Esophagus squamous epithelium (tissue), 5 donors: ENCODE measurements around the gene NAT8L. TPM values are rescaled to one million over a fixed set of nuclear protein-coding genes. Genes with fewer than 3 reads are reported as not detected.

Source experiments
- DNase-seq: peaks from one replicate; lab custom pipeline; 2025; lab: John Stamatoyannopoulos, UW
- H3K27ac ChIP-seq, 4 donors: fragments of 200-600 bp; sonication (generic); one replicate each; pipeline ENCODE4 v1.5.1; 2016 to 2019; ENCODE audit warnings: mild to moderate bottlenecking in 1 of 4
- H3K27me3 ChIP-seq, 4 donors: fragments of 200-600 bp; sonication (generic); 1 replicate in 3 of 4; 2 replicates in 1 of 4; pipeline versions ENCODE4 v1.5.1 to v1.6.0; 2017 to 2021; ENCODE audit warnings: antibody characterized with exemption in 1 of 4
- H3K36me3 ChIP-seq, 3 donors: fragments of 200-600 bp; sonication (generic); one replicate each; pipeline ENCODE4 v1.5.1; 2016 to 2019
- H3K4me1 ChIP-seq, 3 donors: fragments of 200-600 bp; sonication (generic); one replicate each; pipeline ENCODE4 v1.5.1; 2017 to 2019
- H3K4me3 ChIP-seq, 4 donors: fragments of 200-600 bp; sonication (generic); 1 replicate in 3 of 4; 2 replicates in 1 of 4; pipeline ENCODE4 v1.5.1; 2016 to 2019; ENCODE audit warnings: mild to moderate bottlenecking in 2 of 4, moderate library complexity in 1 of 4
- H3K9me3 ChIP-seq, 3 donors: fragments of 200-600 bp; sonication (generic); one replicate each; pipeline ENCODE4 v1.5.1; 2016 to 2019
- CTCF ChIP-seq, 6 experiments: fragments of 450-650 bp in 4 of 6; fragments of 200-600 bp in 2 of 6; sonication (generic) in 2 of 6; IDR thresholded peaks; one replicate each; pipeline ENCODE4 v1.5.1; 2016 to 2019; ENCODE audit warnings: antibody characterized with exemption in 6 of 6, mild to moderate bottlenecking in 4 of 6, moderate library complexity in 4 of 6
- POLR2A ChIP-seq, 4 donors: fragments of 450-650 bp; IDR thresholded peaks; one replicate each; pipeline ENCODE4 v1.6.1; 2017; ENCODE audit warnings: antibody characterized with exemption in 4 of 4, mild to moderate bottlenecking in 4 of 4, moderate library complexity in 3 of 4
- WGBS, 2 donors: methylation state at CpG; one replicate each; pipeline ENCODE4 v1.1.5; 2018; 5-methylcytosine and 5-hydroxymethylcytosine counted together
- intact Hi-C: fragments of 100-400 bp; cut with DNase I; formaldehyde crosslinking; loops from one replicate; pipeline ENCODE4 v1.15.0; 2022
- total RNA-seq, 4 donors: library from RNA; depleted of rRNA; stranded (reverse); fragments of >200 nt; gene quantifications; one replicate each; pipeline ENCODE4 v1.1.0, GENCODE V29; 2016
- donor health status: DM: yes; HTN: yes; CAD: no.

Gene NAT8L
- total RNA-seq, 4 donors from 2014 or later: under 0.01 TPM; not detected in 3

GRCh38 chr4:2062168-2062807 lies 3.2 kb downstream of the NAT8L start:
- Histone ChIP-seq H3K9me3 (no peaks in the 10 kb centered on the region), H3K4me3 (no peak overlapping the region), H3K27ac (no peak overlapping the region), H3K4me1 (peaks cover 0 to 36% (median 22%) of the 10 kb centered on the region in 3 donors), H3K27me3 (peaks cover 9 to 98% (median 18%) of the 10 kb centered on the region in 4 donors), H3K36me3 (no peaks in the 10 kb centered on the region)
- intact Hi-C loops: no loop called here
- no peak for DNase-seq
- WGBS, 2 donors: 80 to 87% methylated on average over 3 to 5 of the region's 11 CpGs
- TF ChIP-seq CTCF (IDR thresholded peaks at IDR 0.05): no peak
- TF ChIP-seq POLR2A (IDR thresholded peaks at IDR 0.05): no peak

DNA sequence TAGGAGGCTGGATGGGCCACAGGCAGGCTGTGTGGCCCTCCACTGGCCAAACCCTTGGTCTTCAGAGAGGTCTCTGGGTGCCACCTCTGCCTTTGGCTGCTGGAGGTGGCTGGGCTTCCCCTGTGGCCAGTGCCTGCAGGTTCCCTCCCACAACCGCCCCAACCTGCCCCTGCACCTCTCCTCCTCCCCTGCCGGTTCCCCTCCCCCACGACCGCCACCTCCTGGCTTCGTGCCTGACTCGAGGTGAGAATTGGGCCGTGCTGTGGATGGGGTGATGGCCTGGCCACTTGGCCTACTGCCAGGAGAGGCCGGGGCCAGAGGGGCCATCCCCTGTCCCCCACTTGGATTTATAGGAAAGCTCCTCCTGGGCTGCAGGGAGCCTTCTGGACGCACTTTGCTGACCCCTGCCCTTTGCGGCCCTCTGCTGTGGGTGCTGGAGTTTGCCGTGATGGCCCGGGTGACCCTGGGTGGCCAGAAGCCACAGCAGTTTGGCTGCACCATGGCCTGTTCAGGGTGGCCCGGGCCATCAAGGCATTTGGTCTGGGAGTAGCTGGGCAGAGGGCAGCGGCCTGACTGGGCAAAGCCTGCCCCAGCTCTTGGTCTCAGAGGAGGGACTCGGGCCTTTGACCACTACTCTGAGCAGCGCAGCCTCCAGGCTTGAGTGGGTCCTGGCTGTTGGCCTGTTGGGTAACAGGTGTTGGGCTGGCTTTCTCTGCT lies 3.8 kb downstream of the NAT8L start:
- H3K27me3 ChIP-seq: peaks cover 2 to 98% (median 18%) of the 10 kb centered on the region in 4 donors
- TF ChIP-seq POLR2A (IDR thresholded peaks at IDR 0.05): no peak
- TF ChIP-seq CTCF (IDR thresholded peaks at IDR 0.05): no peak
- intact Hi-C loops: no loop called here
- H3K9me3 ChIP-seq: no peaks in the 10 kb centered on the region
- no peak for DNase-seq
- H3K27ac ChIP-seq: no peak overlapping the region
- no peak overlapping the region for H3K4me3 ChIP-seq
- 67 to 82% methylated on average over 1 to 3 of the region's 16 CpGs for WGBS, 2 donors
- H3K4me1 ChIP-seq: peaks cover 0 to 34% (median 22%) of the 10 kb centered on the region in 3 donors
- no peaks in the 10 kb centered on the region for H3K36me3 ChIP-seq

GRCh38 chr4:2063557-2064275 lies 4.6 kb downstream of the NAT8L start:
- no peak for TF ChIP-seq POLR2A (IDR thresholded peaks at IDR 0.05)
- no peak for TF ChIP-seq CTCF (IDR thresholded peaks at IDR 0.05)
- H3K9me3 ChIP-seq: no peaks in the 10 kb centered on the region
- 90 to 91% methylated on average over 25 to 42 of the region's 53 CpGs for WGBS, 2 donors
- no peak overlapping the region for H3K27ac ChIP-seq
- peaks cover 0 to 26% (median 14%) of the 10 kb centered on the region in 3 donors for H3K4me1 ChIP-seq
- H3K36me3 ChIP-seq: no peaks in the 10 kb centered on the region
- peaks cover 0 to 93% (median 12%) of the 10 kb centered on the region in 4 donors for H3K27me3 ChIP-seq
- intact Hi-C loops: no loop called here
- H3K4me3 ChIP-seq: no peak overlapping the region
- DNase-seq: no peak

DNA sequence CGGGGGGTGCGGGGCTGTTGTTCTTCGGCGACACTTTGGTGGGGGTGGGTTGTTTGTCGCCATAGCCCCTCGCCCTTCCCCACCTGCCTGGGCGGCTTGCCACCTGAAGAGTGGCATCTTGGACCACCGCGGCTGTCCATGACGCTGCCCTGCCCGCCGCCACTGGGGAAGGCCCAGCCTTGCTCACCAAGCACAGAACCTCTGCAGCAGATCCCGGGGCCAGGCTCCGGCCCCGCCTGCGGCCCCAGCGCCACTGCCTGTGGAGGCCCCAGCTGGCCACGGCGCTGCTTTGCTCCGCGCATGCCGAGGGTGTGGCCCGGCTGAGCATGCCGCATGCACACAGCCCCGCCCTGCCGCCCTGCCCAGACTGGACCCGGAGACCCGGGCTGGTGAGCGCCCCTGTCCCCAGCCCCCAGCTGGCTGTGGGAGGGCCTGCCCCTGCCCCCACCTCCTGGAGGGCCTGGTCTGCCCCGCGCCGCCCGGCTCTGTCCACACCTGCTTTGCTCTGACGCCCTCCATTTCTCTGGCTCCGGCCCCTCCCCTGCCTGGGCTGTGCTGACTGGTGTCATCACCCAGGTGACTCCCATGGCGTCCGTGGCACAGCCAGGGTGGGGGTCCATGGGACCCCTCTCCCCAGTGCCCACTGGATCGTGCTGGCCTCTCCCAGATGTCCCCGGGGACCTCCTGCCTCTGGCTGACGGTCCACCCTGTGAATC lies 5.3 kb downstream of the NAT8L start:
- peaks cover 0 to 94% (median 12%) of the 10 kb centered on the region in 4 donors for H3K27me3 ChIP-seq
- DNase-seq: no peak
- H3K36me3 ChIP-seq: no peaks in the 10 kb centered on the region
- peaks cover 0 to 26% (median 14%) of the 10 kb centered on the region in 3 donors for H3K4me1 ChIP-seq
- whole genome bisulfite sequencing, 2 donors: 23 to 68% methylated on average over 5 to 9 of the region's 40 CpGs
- no peak for TF ChIP-seq POLR2A (IDR thresholded peaks at IDR 0.05)
- no peak for TF ChIP-seq CTCF (IDR thresholded peaks at IDR 0.05)
- no peaks in the 10 kb centered on the region for H3K9me3 ChIP-seq
- intact Hi-C loops: no loop called here
- H3K27ac ChIP-seq: no peak overlapping the region
- peak overlapping the region in 2 of 4 donors; percentile 20 to 36 for H3K4me3 ChIP-seq
